ENCODE data around the gene SHISA7.

The SHISA7 gene

GRCh38 chr19:55443045-55443823 lies at the start of gene SHISA7:
Gene SHISA7 (minus strand): TSS chr19:55443300. CDS start chr19:55442863, 437 bp downstream.
- Histone ChIP-seq H3K4me2 (ENCODE audit: low read depth, low read length, poor library complexity, severe bottlenecking) (no peak within 1 kb of the TSS), H3K4me3 (ENCODE audit: low read length, poor library complexity, severe bottlenecking) (no peak within 1 kb of the TSS), H3F3A (ENCODE audit: low read depth) (no peaks in the 10 kb centered on the region), H3K9ac (ENCODE audit: low read depth, low read length, poor library complexity, severe bottlenecking) (no peak within 1 kb of the TSS), H3K9me2 (replicated peaks; ENCODE audit: low read depth, low read length) (no peaks in the 10 kb centered on the region), H4K20me1 (ENCODE audit: insufficient read depth, low read length, poor library complexity, severe bottlenecking) (no peaks in the 10 kb centered on the region), H3K4me1 (ENCODE audit: insufficient read depth, low read length, poor library complexity, severe bottlenecking) (no peaks in the 10 kb centered on the region), H3K79me2 (ENCODE audit: insufficient read depth, low read length) (no peaks in the 10 kb centered on the region), H3K9me3 (ENCODE audit: insufficient read depth, low read depth, low read length) (no peaks in the 10 kb centered on the region), H2AFZ (ENCODE audit: low read length) (no peak within 1 kb of the TSS), H3K27me3 (ENCODE audit: insufficient read depth, low read length, poor library complexity, severe bottlenecking) (no peaks in the 10 kb centered on the region), H3K36me3 (ENCODE audit: insufficient read depth, low read length) (no peaks in the 10 kb centered on the region)
- TF ChIP-seq EZH2phosphoT487 (IDR thresholded peaks at IDR 0.05; ENCODE audit: borderline replicate concordance) = no peak
- TF ChIP-seq CTCF (conservative IDR thresholded peaks at IDR 0.05; ENCODE audit: low read length) = no peak

- Histone ChIP-seq H3K4me2 (ENCODE audit: low read depth, low read length, poor library complexity, severe bottlenecking) (no peak overlapping the region), H3K4me1 (ENCODE audit: insufficient read depth, low read length, poor library complexity, severe bottlenecking) (no peaks in the 10 kb centered on the region), H2AFZ (ENCODE audit: low read length) (no peak overlapping the region), H3K9me3 (ENCODE audit: insufficient read depth, low read depth, low read length) (no peaks in the 10 kb centered on the region), H4K20me1 (ENCODE audit: insufficient read depth, low read length, poor library complexity, severe bottlenecking) (no peaks in the 10 kb centered on the region), H3K4me3 (ENCODE audit: low read length, poor library complexity, severe bottlenecking) (no peak overlapping the region), H3K9ac (ENCODE audit: low read depth, low read length, poor library complexity, severe bottlenecking) (no peak overlapping the region), H3K36me3 (ENCODE audit: insufficient read depth, low read length) (no peaks in the 10 kb centered on the region), H3K79me2 (ENCODE audit: insufficient read depth, low read length) (no peaks in the 10 kb centered on the region), H3K27me3 (ENCODE audit: insufficient read depth, low read length, poor library complexity, severe bottlenecking) (no peaks in the 10 kb centered on the region), H3K9me2 (replicated peaks; ENCODE audit: low read depth, low read length) (no peaks in the 10 kb centered on the region), H3F3A (ENCODE audit: low read depth) (no peaks in the 10 kb centered on the region)
- TF ChIP-seq EZH2phosphoT487 (IDR thresholded peaks at IDR 0.05; ENCODE audit: borderline replicate concordance) = no peak
- no peak for TF ChIP-seq CTCF (conservative IDR thresholded peaks at IDR 0.05; ENCODE audit: low read length)
Measured at GRCh38 chr19:55492362-55492944, 49.4 kb upstream of the SHISA7 start.

GRCh38 chr19:55491546-55492360 lies 48.7 kb upstream of the SHISA7 start:
- Histone ChIP-seq H3K36me3 (ENCODE audit: insufficient read depth, low read length) (no peaks in the 10 kb centered on the region), H3K4me3 (ENCODE audit: low read length, poor library complexity, severe bottlenecking) (no peak overlapping the region), H3K4me2 (ENCODE audit: low read depth, low read length, poor library complexity, severe bottlenecking) (no peak overlapping the region), H3K9me2 (replicated peaks; ENCODE audit: low read depth, low read length) (no peaks in the 10 kb centered on the region), H3K9me3 (ENCODE audit: insufficient read depth, low read depth, low read length) (no peaks in the 10 kb centered on the region), H4K20me1 (ENCODE audit: insufficient read depth, low read length, poor library complexity, severe bottlenecking) (no peaks in the 10 kb centered on the region), H2AFZ (ENCODE audit: low read length) (no peak overlapping the region), H3K27me3 (ENCODE audit: insufficient read depth, low read length, poor library complexity, severe bottlenecking) (no peaks in the 10 kb centered on the region), H3K4me1 (ENCODE audit: insufficient read depth, low read length, poor library complexity, severe bottlenecking) (peaks cover 4% of the 10 kb centered on the region), H3K9ac (ENCODE audit: low read depth, low read length, poor library complexity, severe bottlenecking) (no peak overlapping the region), H3F3A (ENCODE audit: low read depth) (no peaks in the 10 kb centered on the region), H3K79me2 (ENCODE audit: insufficient read depth, low read length) (no peaks in the 10 kb centered on the region)
- TF ChIP-seq CTCF (conservative IDR thresholded peaks at IDR 0.05; ENCODE audit: low read length) (no peak), EZH2phosphoT487 (IDR thresholded peaks at IDR 0.05; ENCODE audit: borderline replicate concordance) (no peak)
